Left renal cortex interstitium (tissue), 4 donors: ENCODE data around the gene SCAF8. TPM values are rescaled to one million over a fixed set of nuclear protein-coding genes. Genes with fewer than 3 reads are reported as not detected.
"Not testable (repeated sequence)": the region's sequence is repeated elsewhere in the genome, so short reads cannot be mapped to it uniquely, and the experiment has no call there.

Experiments
- DNase-seq, 4 donors: peaks; one replicate each; pipeline ENCODE4 v3.0.0-alpha.2; 2013; ENCODE audit warnings: low read depth in 4 of 4, low spot score in 2 of 4, missing footprints in 1 of 4
- polyA plus RNA-seq, 4 donors: library from polyadenylated mRNA; unstranded; fragments of 120-200 nt; gene quantifications; one replicate each; pipeline ENCODE4 v1.2.1, GENCODE V29; 2013; ENCODE audit not compliant: insufficient read length in 4 of 4

The SCAF8 gene
- polyA plus RNA-seq = 10 to 100 TPM; 51.6 to 59.9 (median 54.6) TPM

GRCh38 chr6:154733183-154733625 lies at the start of gene SCAF8:
SCAF8 (plus strand) TSS chr6:154733416; CDS start chr6:154733901, 485 bp downstream.
- peak; percentile 75 to 88 (median 80) for DNase-seq

- peak in 2 of 4 donors; percentile 13 to 15 for DNase-seq
Measured at GRCh38 chr6:154683756-154684523, 49.3 kb upstream of the SCAF8 start.

GRCh38 chr6:154686162-154686561 lies 47.1 kb upstream of the SCAF8 start:
- DNase-seq = no peak

- DNase-seq = no peak
Measured at GRCh38 chr6:154689493-154690255, 43.5 kb upstream of the SCAF8 start.

GRCh38 chr6:154690857-154691256 lies 42.4 kb upstream of the SCAF8 start:
- no peak for DNase-seq

- DNase-seq = no peak
Measured at GRCh38 chr6:154696661-154697060, 36.6 kb upstream of the SCAF8 start.

- no peak for DNase-seq
Measured at GRCh38 chr6:154703124-154703523, 30.1 kb upstream of the SCAF8 start.

GRCh38 chr6:154705471-154706113 lies 27.6 kb upstream of the SCAF8 start:
- no peak for DNase-seq

GRCh38 chr6:154706389-154706788 lies 26.8 kb upstream of the SCAF8 start:
- no peak for DNase-seq

- DNase-seq = no peak
Measured at GRCh38 chr6:154709621-154710020, 23.6 kb upstream of the SCAF8 start.

GRCh38 chr6:154710689-154711088 lies 22.5 kb upstream of the SCAF8 start:
- no peak for DNase-seq

- no peak for DNase-seq
Measured at GRCh38 chr6:154715446-154715845, 17.8 kb upstream of the SCAF8 start.

- DNase-seq = not testable (repeated sequence)
Measured at GRCh38 chr6:154716350-154716749, 16.9 kb upstream of the SCAF8 start.

- DNase-seq = no peak
Measured at GRCh38 chr6:154719433-154719832, 13.8 kb upstream of the SCAF8 start.

- DNase-seq = no peak
Measured at GRCh38 chr6:154719854-154720253, 13.4 kb upstream of the SCAF8 start.

- no peak for DNase-seq
Measured at GRCh38 chr6:154721460-154721859, 11.8 kb upstream of the SCAF8 start.

GRCh38 chr6:154726887-154727286 lies 6.3 kb upstream of the SCAF8 start:
- no peak for DNase-seq

- DNase-seq = no peak
Measured at GRCh38 chr6:154731296-154732218, 1.7 kb upstream of the SCAF8 start.

GRCh38 chr6:154732538-154733182 lies 556 bp upstream of the SCAF8 start:
- DNase-seq = peak; percentile 2 to 75 (median 58)
